HCT116 (cell line): ENCODE measurements around the gene HSPA9. TPM values are rescaled to one million over a fixed set of nuclear protein-coding genes. Genes with fewer than 3 reads are reported as not detected.

ENCODE experiments used
- ATAC-seq: fragments of 200-7000 bp; cut with Tn5 transposase; 2 replicates; pipeline ENCODE4 v1.9.1; 2020; ENCODE audit warnings: mild to moderate bottlenecking, moderate library complexity
- BruUV-seq: library from RNA; stranded (reverse); fragments of 400-500 nt; replicated peaks from 2 replicates; lab custom pipeline; 2021; lab: Mats Ljungman, UMichigan
- CTCF ChIA-PET: fragments of 300-600 bp; sonication (Branson Sonifier 250); formaldehyde crosslinking; loops from one replicate; lab custom pipeline; 2021; ENCODE audit warnings: antibody characterized with exemption; lab: Charles Lee
- POLR2A ChIA-PET: fragments of 300-600, 350-600 bp; sonication (Branson Sonifier 250); formaldehyde crosslinking; loops from one replicate; lab custom pipeline; 2021; ENCODE audit warnings: antibody characterized with exemption; lab: Charles Lee
- RAD21 ChIA-PET, 2 experiments: fragments of 300-600 bp; sonication (Branson Sonifier 250); formaldehyde crosslinking; loops; one replicate each; lab custom pipeline; 2023; ENCODE audit warnings: low total read pairs in 2 of 2; ENCODE audit not compliant: uncharacterized antibody in 2 of 2, unreplicated experiment in 2 of 2, low non-redundant PET in 1 of 2; lab: Charles Lee
- DNase-seq: peaks from one replicate; pipeline ENCODE4 v3.0.0-alpha.2; 2010; ENCODE audit warnings: low read depth, low spot score
- H2AFZ ChIP-seq: fragments of 200-600 bp; shearing (Covaris generic), sonication (generic); 2 replicates; pipeline ENCODE4 v1.6.1; 2017; ENCODE audit warnings: low read depth, mixed run types, mixed read lengths, antibody characterized with exemption, low read length; ENCODE audit not compliant: poor library complexity, severe bottlenecking
- H3K27ac ChIP-seq: 2 replicates; pipeline ENCODE4 v1.5.1; 2012; ENCODE audit warnings: low read depth, low read length
- H3K27me3 ChIP-seq: fragments of 200-600 bp; sonication (generic); 2 replicates; pipeline ENCODE4 v1.6.1; 2016; ENCODE audit warnings: mixed run types, low read length, mixed read lengths; ENCODE audit not compliant: insufficient read depth
- H3K36me3 ChIP-seq, 2 experiments: fragments of 200-500 bp in 1 of 2; fragments of 200-600 bp in 1 of 2; sonication (Bioruptor generic) in 1 of 2; sonication (generic) in 1 of 2; 2 replicates each; pipeline versions ENCODE4 v1.5.1 to v1.6.1; 2014 to 2016; ENCODE audit warnings: low read length in 2 of 2, inconsistent platforms in 1 of 2, mixed read lengths in 1 of 2, mixed run types in 1 of 2; ENCODE audit not compliant: insufficient read depth in 2 of 2, control insufficient read depth in 1 of 2
- H3K4me1 ChIP-seq, 2 experiments: fragments of 200-600 bp in 1 of 2; sonication (generic) in 1 of 2; 2 replicates each; pipeline versions ENCODE4 v1.5.1 to v1.6.1; 2012 to 2017; ENCODE audit warnings: low read length in 2 of 2, inconsistent platforms in 1 of 2, mild to moderate bottlenecking in 1 of 2, mixed read lengths in 1 of 2, mixed run types in 1 of 2, moderate library complexity in 1 of 2; ENCODE audit not compliant: insufficient read depth in 2 of 2, control insufficient read depth in 1 of 2
- H3K4me2 ChIP-seq: fragments of 200-600 bp; sonication (generic); 2 replicates; pipeline ENCODE4 v1.6.1; 2017; ENCODE audit warnings: mixed run types, low read length, mixed read lengths
- H3K4me3 ChIP-seq, 2 experiments: fragments of 200-600 bp in 1 of 2; sonication (generic) in 1 of 2; replicated peaks in 1 of 2; 2 replicates each; pipeline ENCODE4 v1.5.1; 2011 to 2016; ENCODE audit warnings: low read length in 2 of 2, control low read depth in 1 of 2, low read depth in 1 of 2, mild to moderate bottlenecking in 1 of 2, mixed read lengths in 1 of 2, mixed run types in 1 of 2
- H3K79me2 ChIP-seq: fragments of 200-600 bp; sonication (generic); 2 replicates; pipeline ENCODE4 v1.6.1; 2017; ENCODE audit warnings: mild to moderate bottlenecking, mixed run types, low read length, moderate library complexity, mixed read lengths; ENCODE audit not compliant: insufficient read depth
- H3K9ac ChIP-seq: fragments of 200-600 bp; sonication (generic); 2 replicates; pipeline ENCODE4 v1.6.1; 2016; ENCODE audit warnings: low read length, mixed read lengths
- H3K9me2 ChIP-seq: fragments of 200-600 bp; sonication (generic), shearing (Covaris generic); 2 replicates; pipeline ENCODE4 v1.6.1; 2017; ENCODE audit warnings: mixed run types, mild to moderate bottlenecking, moderate library complexity; ENCODE audit not compliant: insufficient read depth
- H3K9me3 ChIP-seq, 2 experiments: fragments of 200-500 bp in 1 of 2; fragments of 200-600 bp in 1 of 2; sonication (Bioruptor generic) in 1 of 2; sonication (generic) in 1 of 2; 2 replicates each; pipeline ENCODE4 v1.6.1; 2014 to 2017; ENCODE audit warnings: low read length in 2 of 2, mixed read lengths in 2 of 2, inconsistent platforms in 1 of 2, low read depth in 1 of 2, mild to moderate bottlenecking in 1 of 2, mixed run types in 1 of 2, moderate library complexity in 1 of 2; ENCODE audit not compliant: control insufficient read depth in 1 of 2, insufficient read depth in 1 of 2
- H4K20me1 ChIP-seq: fragments of 200-600 bp; sonication (generic), shearing (Covaris generic); 2 replicates; pipeline ENCODE4 v1.6.1; 2017; ENCODE audit warnings: mixed run types, mild to moderate bottlenecking, moderate library complexity; ENCODE audit not compliant: insufficient read depth
- ELF1 ChIP-seq: IDR thresholded peaks from 2 replicates; pipeline ENCODE4 v1.6.1; 2012; ENCODE audit warnings: low read depth, borderline replicate concordance
- EZH2 ChIP-seq: fragments of 200-600 bp; sonication (generic); IDR thresholded peaks from 2 replicates; pipeline ENCODE4 v1.6.1; 2017; ENCODE audit warnings: antibody characterized with exemption, mixed run types
- EZH2phosphoT487 ChIP-seq: fragments of 200-600 bp; IDR thresholded peaks from 2 replicates; pipeline ENCODE4 v1.6.1; 2018; ENCODE audit warnings: antibody characterized with exemption, borderline replicate concordance
- POLR2AphosphoS5 ChIP-seq: IDR thresholded peaks from 2 replicates; pipeline ENCODE4 v1.6.1; 2011; ENCODE audit warnings: mild to moderate bottlenecking, low read depth, low read length, moderate library complexity
- RAD21 ChIP-seq: IDR thresholded peaks from 2 replicates; pipeline ENCODE4 v1.6.1; 2012; ENCODE audit warnings: low read depth, mild to moderate bottlenecking
- ZFX ChIP-seq: fragments of 450-650 bp; IDR thresholded peaks from 2 replicates; pipeline ENCODE4 v1.6.1; 2017
- ZNF274 ChIP-seq: fragments of 200-500 bp; sonication (Bioruptor generic); IDR thresholded peaks from 2 replicates; pipeline ENCODE4 v1.6.1; 2014; ENCODE audit warnings: mild to moderate bottlenecking, low read depth, low read length, inconsistent platforms
- intact Hi-C: fragments of 100-400 bp; cut with micrococcal nuclease; formaldehyde crosslinking; loops from 2 replicates; pipeline ENCODE4 v1.10.0; 2022
- total RNA-seq: library from RNA; stranded (reverse); gene quantifications from one replicate; pipeline ENCODE4 v1.2.1, GENCODE V29; 2021; ENCODE audit not compliant: unreplicated experiment

HSPA9 gene
- total RNA-seq, 1 experiment from 2014 or later = 486 TPM

DNA sequence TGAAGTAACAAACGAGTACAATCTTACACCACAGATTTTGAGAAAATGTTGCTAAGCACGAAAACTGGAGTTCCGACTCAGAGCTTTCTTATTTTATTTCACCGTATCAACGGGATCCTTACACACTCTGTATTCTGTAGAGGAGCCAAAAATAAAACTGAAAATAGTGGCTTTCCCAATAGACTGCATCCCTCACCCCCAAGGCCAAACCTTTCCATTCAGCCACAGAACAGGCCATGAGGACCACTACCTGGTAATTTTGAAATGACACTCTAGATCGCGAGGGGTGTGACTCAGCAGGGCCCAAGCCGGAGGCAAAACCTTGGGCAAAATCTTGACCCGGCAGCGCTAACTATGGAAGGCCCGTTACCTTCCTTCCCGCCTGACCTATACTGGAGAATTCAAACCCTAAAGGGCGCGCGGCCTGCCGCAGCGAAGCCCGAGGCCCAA, 432 bp downstream of the HSPA9 start:
- Histone ChIP-seq H3K9ac (peak overlapping the region; percentile 97), H3K4me3 (peak overlapping the region; percentile 88 to 100), H3K9me2 (no peaks in the 10 kb centered on the region), H2AFZ (no peak overlapping the region), H3K79me2 (peaks cover 56% of the 10 kb centered on the region), H3K36me3 (peaks cover 32 to 38% of the 10 kb centered on the region in 2 experiments), H4K20me1 (no peaks in the 10 kb centered on the region), H3K4me1 (peaks cover 10 to 29% of the 10 kb centered on the region in 2 experiments; a peak in 3 of 4 replicates), H3K9me3 (no peaks in the 10 kb centered on the region), H3K27ac (peak overlapping the region; percentile 96), H3K27me3 (no peaks in the 10 kb centered on the region), H3K4me2 (peak overlapping the region; percentile 77)
- ATAC-seq (no peak), DNase-seq (no peak)
- RAD21 ChIA-PET = no interaction called here
- TF ChIP-seq ZFX = 0 out of 2 replicates have a peak, but pooled peaks have one; percentile 98
- TF ChIP-seq ZNF274 = no peak
- no peak for TF ChIP-seq EZH2phosphoT487
- TF ChIP-seq EZH2 = no peak
- CTCF ChIA-PET = no interaction called here
- POLR2A ChIA-PET = interaction anchor here (0.6 to 1.6 kb wide), 7 partner anchors 12 to 698 kb away, joined by 3 to 10 read pairs (median 6); partner anchors contain the start of gene ETF1
- no TSS peak for BruUV-seq
- intact Hi-C loops = loop anchor here (1.0 to 5.0 kb wide), 3 partner anchors 31 to 818 kb away; partner anchors contain the start of gene ETF1

DNA sequence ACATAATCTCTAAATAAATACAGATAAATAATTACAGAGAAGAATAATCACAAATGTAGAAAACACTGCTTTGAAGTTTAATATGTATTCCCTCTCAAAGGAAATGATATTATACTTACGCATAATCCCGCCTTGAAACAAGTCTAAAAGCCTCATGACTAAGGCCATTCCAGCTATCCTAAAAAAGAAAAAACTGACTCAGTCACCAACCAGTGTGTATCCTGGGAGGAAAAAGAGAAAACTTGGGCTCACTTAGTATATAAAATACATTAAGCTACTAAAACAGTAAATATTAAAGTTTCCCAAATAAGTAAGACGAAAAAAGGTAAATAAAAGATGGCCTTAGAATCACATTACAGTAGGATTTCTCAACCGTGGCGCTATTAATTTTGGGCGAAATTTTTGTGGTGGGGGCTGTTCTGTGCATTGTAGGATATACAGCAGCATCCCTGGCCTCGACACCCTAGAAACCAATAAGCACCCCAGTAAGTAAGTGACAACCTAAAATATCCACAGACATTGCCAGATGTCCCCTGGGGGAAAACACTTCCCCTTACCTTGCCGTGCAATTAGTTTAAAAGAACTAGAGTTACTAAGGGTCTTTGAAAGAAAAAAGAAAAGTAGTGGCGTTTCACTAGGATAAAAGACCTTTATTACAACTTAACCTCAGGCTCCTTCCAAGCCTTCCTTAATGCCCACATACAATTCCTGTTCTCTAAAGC, 1.1 kb downstream of the HSPA9 start:
- ChIA-PET CTCF (no interaction called here), RAD21 (no interaction called here), POLR2A (interaction anchor here (0.7 to 2.8 kb wide), 3 partner anchors 8 to 30 kb away, joined by 3 to 8 read pairs (median 3); no protein-coding TSS in a partner anchor)
- Histone ChIP-seq H3K79me2 (peaks cover 62% of the 10 kb centered on the region), H3K4me3 (peak overlapping the region; percentile 88 to 100), H3K9ac (peak overlapping the region; percentile 97), H3K4me1 (peaks cover 10 to 24% of the 10 kb centered on the region in 2 experiments; a peak in 3 of 4 replicates), H2AFZ (no peak overlapping the region), H3K27me3 (no peaks in the 10 kb centered on the region), H3K27ac (peak overlapping the region; percentile 96), H3K9me3 (no peaks in the 10 kb centered on the region), H3K9me2 (no peaks in the 10 kb centered on the region), H3K4me2 (peak overlapping the region; percentile 77), H3K36me3 (peaks cover 39 to 43% of the 10 kb centered on the region in 2 experiments), H4K20me1 (peaks cover 3% of the 10 kb centered on the region; the same call in 1 of the 2 replicates)
- BruUV-seq = TSS peak; percentile 63
- no peak for TF ChIP-seq RAD21
- no peak for TF ChIP-seq ELF1
- TF ChIP-seq POLR2AphosphoS5 = peak; percentile 10; the same call in 1 of the 2 replicates
- DNase-seq = no peak
- no peak for ATAC-seq
- intact Hi-C loops = no loop called here
